Stimulated activated CD8-positive, alpha-beta memory T cell treated with anti-CD3 and anti-CD28 coated beads, Interleukin-15, amount 100 ng/mL, for 1 hour (primary cell): ENCODE measurements around the gene PLEKHH3.

ENCODE experiments used
- DNase-seq: peaks from one replicate; pipeline ENCODE4 v3.0.0-alpha.2; 2020; ENCODE audit warnings: low read depth

PLEKHH3 gene, protein sequence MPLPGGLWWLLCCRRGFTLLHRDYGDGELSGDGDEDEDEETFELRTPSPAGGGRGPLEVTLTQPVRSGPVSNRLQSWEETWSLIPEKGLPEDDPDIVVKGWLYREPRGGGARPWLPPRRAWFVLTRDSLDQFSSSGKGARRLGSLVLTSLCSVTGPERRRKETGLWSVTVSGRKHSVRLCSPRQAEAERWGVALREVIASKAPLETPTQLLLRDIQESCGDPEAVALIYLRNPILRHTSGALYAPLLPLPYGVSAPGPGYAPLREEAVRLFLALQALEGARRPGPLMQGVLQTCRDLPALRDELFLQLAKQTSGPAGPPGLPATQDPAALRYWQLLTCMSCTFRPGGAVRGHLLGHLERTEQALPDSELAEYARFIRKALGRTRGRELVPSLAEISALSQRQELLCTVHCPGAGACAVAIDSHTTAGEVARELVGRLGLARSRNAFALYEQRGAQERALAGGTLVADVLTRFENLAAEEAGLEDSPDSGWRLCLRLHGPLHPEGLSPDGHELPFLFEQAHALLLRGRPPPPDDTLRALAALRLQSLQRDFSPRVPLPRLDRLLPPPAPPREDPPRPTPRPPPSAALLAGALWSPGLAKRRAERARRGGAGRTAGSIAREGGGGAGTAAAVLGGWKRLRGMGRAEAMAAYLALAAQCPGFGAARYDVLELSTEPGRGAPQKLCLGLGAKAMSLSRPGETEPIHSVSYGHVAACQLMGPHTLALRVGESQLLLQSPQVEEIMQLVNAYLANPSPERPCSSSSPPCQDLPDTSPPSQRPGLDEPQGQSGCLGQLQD

DNA sequence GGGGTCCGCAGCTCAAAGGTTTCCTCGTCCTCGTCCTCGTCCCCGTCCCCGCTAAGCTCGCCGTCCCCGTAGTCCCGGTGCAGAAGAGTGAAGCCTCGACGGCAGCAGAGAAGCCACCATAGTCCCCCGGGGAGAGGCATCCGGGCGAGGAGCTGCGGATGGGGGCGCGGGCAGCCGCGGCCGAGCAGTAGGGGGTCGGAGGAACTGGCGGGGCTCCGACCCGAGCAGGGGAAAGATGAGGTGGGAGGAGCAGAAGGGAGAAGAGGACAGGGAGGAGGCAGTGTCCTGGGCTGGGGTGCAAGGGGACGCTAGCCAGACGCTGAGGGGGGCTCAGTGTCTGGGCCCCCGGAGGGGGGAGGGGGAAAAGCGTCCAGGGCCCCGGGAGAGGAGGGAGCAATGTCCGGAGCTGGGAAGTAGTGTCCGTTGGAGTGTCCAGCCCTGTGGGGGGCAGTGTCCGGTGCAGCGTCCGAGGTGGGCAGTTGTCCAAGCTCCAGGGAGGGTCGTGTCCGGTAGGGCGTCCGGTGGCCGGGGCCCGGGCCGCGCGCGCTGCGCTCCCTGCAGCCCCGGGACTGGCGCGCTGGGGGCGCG is at the start of gene PLEKHH3:
Gene PLEKHH3, minus strand, starts transcription at position 571 of the 588 bp plus-strand sequence. Its CDS starts 431 bp downstream, at position 140.
- DNase-seq = no peak

DNA sequence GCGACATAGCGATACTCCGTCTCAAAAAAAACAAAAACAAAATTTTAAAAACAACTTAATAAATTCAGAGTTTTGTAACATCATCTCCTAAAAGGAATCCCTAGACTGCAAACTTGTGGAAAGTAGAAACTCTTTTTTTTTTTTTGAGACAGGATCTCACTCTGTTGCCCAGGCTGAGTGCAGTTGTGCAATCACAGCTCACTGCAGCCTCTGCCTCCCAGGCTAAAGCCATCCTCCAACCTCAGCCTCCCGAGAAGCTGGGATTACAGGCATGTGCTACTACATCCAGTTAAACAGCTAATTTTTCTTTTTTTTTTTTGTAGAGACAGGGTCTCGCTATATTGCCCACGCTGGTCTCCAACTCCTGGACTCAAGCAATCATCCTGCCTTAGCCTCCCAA is 48.3 kb upstream of the PLEKHH3 start:
- no peak for DNase-seq

DNA sequence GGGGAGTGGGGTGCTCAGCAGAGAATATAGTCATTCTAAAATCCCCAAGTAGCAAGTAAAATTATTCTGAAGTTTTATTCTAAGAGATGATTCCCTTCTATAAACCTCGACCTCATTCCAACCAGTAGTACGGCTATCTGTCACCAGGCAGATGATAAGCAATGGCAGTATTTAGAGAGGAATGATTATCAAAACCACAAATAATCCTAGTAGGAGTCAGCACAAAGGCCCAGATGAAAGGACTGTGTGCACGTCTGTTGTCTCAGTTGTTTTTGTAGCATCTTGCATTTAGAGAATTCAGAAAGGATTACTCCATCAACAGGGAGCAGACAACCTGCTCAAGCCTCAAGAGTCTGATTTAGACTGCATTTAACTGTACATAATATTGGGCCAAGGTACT is 46.8 kb upstream of the PLEKHH3 start:
- no peak for DNase-seq

DNA sequence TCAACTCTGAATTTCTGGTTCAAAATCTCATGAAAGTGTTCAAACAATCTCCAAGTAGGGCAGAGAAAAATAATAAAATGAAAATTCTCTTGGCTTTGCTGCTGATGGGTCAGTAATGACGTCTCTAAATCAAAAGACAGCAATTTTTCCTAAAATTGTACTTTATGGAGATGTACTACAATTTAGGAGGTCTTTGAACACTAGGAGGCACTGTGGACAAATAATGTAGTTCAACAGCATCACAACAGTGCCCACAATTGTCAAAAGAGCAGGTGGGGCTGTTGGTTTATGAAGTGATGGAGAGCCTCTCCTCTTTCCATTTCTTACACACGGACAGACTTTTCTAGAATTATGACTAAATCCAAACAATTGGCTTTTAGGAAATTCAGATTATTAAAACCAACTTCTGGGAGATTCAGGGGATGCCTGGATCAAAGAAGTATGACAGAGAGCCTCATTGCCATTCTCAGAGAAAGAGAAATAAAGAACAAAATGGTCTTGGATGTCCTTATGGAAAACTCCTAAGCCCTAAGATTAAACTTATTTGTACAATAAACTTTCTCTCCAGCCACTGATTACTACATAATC is 44.3 kb upstream of the PLEKHH3 start:
- no peak for DNase-seq

DNA sequence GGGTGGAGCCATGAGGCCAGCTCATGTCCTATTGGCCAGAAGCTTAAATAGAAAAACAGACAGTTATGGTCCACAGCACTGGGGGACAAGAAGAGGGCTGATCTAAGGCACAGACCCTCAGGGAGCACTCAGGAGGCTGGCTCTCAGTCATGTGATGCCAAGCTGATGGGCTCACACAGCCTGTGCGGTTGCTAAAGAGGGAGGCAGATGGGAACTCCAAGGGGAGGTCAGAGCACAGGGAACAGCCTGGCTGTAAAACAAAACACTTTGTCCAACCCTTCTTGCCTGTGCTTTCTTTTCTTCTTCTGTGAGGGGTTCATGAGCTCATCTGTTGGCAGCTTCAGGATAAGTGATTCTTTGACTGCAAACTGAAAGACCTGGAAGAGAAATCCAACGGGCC is 32.8 kb upstream of the PLEKHH3 start:
- DNase-seq = no peak

DNA sequence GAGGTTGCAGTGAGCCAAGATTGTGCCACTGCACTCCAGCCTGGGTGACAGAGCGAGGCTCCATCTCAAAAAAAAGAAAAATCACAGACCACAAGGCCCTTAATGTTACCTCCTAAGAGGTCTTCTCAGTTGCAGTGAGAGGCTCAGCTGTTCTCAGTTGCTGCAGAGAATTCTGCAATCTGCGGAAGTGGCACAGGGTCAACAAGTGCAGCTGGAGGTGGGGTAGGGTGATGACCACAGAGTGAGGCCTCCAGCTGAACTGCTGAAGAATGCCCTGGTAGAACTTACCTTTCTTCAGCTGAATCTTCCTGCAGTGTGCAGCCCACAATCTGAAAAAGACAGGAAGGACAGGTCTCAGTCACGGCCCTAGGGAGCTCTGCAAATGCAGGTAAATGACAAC is 31.8 kb upstream of the PLEKHH3 start:
- DNase-seq = no peak

DNA sequence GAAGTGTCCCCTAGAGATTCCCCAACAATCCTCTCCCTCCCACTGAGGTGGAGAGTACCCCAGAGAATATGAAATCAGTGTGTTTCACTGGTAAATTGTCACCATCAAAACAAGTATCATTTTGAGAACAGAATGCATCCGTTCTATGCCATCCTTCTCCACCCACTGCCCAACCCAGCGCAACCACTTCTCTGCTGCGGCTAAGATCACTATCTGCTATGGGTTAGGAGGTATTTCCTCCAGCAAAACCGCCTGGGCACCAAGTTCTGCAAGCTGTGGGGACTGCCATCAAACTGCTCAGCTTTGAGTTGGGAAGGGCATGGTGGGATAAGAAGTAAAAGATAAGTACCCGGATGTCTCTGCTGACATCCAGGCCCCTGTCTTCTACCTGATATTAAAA is 29.9 kb upstream of the PLEKHH3 start:
- no peak for DNase-seq

DNA sequence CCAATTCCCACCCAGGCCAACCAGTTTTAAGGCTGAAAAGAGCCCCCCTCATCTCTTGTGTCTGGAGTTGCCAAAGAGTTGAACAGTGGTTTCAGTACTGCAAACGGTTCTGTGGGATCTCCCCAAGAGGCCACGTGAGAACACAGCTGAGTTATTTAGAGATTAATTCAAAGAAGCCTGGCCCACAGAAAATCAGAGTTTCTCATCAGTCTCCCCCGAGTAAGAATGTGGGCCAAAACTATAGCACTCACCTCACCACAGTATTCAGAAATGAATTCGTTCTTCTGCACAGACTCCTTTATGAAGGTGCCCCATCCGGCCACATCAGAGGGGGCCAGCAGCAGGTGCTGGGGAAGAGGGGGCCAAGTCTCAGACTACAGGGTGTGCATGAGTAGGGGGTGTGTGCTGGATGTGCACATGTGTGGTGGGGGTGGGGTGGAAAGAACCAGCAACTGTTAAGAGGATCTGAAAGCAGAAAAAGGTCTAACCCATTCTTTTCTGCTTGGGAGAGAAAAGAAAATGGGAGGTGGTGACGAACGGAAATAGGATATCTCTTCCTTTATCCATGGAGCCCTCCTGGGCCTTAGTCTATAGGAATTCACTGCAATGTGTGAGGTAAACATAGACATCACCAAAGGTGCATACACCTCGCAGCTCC is 28.2 kb upstream of the PLEKHH3 start:
- DNase-seq = no peak

DNA sequence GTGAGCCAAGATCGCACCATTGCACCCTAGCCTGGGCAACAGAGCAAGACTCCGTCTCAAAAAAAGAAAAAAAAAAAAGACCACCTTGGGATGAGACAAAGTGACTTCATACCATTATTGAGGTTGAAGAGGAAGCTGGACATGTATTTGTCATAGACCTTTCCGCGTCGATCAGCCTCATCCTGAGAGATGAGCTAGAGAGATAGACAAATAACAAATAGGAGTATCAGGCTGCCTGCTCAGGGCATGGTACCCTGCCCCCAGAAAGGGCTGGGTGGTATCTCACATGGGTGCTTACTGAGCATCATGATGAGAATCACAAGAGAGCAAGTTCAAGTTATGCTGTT is 27.7 kb upstream of the PLEKHH3 start:
- no peak for DNase-seq

DNA sequence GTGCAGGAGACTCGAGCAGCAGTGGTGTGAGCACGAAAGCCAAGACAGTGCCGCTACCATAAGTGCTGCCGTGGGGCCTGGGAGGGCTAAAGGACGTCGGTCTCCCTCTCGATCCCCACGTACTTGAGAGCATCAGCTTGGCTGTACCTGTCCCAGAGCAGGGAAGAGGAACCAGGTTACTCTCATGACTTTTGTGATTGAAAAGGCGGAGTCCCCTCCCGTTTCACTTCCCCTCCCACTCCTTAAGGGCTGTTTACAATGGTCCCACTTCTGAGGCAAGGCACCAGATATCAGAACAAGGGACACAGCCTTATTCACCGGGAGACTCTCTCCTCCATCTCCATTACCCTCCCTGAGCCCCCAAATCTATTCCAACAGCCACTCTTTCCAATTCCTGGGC is 25.7 kb upstream of the PLEKHH3 start:
- no peak for DNase-seq

DNA sequence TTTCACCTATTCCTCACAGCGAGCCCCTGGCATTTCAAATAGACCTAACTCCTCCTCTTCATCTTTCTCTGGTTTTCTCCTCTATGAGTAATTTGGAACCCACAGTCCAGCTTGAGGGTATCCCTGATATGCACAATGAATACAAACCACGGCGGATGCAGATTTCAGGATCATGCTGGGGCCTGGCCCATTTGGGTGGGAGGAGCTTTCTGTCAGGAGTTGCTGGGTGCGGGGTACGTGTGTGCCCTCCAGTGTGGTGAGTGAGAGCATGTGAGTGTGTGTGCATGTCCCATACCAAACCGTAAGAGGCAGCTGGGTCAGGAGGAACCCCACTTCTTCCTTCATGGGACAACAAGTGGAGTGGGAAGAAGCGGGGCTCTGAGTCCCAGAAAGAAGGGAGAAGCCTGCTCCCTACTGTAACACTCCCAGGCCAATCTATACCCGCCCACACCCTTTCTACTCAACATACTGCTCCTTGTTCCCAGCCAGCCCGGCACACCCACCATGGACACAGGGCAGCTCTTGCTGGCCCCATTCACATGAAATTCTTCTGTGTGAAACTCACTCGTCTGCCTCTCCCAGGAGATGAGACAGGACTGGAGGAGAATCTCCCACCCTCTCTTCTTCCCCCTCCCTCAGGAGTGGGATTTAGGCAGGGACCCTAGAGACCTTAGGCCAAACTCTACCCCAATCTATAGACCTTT is 23.9 kb upstream of the PLEKHH3 start:
- DNase-seq = no peak

DNA sequence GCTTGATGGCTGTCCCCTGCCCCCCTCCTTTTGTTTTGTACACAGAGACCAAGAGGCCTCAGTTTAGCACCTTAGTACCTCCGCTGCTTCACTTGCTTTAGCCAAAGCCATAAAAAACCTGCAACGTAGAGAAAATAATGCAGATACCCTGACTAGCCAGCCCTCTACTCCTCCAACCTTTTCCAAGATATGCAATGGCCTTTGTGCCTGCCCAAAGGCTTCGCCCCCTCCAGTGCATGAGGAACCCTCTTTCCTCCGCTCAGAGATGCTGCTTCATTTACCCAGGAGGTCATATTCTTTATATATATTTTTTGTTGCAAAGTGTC is 22.6 kb upstream of the PLEKHH3 start:
- DNase-seq = no peak

DNA sequence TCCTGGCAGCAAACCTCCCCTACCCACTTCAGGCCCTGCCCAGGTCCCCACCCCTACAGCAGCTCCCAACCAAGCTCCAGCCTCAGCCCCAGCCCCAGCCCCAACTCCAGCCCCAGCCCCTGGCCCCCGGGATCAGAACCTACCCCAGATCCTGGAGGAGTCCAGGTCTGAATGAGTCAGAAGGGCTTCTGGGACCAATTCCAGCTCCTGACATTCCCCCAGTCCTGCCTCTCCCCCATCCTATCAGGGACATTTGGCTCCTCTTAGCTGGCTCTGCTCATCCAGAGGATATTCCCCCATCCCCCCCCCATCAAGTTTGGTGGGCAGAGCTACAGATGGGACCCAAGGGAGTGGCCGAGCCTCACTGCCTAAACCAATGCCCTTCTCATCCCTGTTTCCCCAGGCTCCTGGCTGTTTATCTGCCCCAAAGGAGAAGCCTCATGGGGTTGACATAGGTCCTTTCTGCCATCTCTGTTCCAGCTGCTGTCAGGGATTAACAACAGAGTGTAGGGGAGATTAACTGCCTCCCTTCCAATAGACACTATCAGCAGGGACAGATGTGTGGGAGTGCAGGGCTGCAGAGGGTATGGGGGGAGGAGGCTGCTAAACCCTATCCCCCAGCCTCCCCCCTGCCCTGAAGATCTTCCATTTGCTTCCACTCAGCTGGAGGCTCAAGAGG is 22.1 kb upstream of the PLEKHH3 start:
- DNase-seq = no peak

DNA sequence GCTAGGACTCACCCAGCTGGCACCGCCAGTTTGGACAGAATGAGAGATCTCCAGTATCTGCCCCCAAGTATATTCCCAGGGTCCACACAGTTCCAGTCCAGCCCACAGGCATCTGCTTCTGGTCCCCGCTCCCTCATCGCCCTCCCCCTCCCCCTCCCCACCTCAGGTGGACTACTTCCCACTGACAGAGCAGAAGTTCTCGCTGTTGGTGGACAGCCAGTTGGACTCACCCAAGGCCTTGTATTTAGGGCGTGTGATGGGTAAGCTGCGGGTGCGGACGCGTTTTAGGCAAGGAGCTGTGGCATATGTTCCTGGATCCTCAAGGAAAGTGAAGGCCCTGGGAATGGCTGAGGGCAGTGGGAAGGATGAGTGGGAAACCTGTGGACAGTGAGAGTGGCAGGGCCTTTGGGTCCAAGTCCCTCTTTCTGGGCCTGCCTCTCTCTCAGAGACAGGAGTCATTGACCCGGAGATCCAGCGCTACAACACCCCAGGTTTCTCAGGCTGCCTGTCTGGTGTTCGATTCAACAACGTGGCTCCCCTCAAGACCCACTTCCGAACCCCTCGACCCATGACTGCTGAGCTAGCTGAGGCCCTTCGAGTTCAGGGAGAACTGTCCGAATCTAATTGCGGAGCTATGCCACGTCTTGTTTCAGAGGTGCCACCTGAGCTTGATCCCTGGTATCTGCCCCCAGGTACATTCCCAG is 20.5 kb upstream of the PLEKHH3 start:
- no peak for DNase-seq

DNA sequence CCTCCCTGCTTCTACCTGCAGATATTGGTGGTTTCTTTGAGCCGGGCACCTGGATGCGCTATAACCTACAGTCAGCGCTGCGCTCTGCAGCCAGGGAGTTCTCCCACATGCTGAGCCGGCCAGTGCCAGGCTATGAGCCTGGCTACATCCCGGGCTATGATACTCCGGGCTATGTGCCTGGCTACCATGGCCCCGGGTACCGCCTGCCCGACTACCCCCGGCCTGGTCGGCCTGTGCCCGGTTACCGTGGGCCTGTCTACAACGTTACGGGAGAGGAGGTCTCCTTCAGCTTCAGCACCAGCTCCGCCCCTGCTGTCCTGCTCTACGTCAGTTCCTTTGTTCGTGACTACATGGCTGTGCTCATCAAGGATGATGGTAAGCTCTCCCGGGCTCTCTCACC is 18.7 kb upstream of the PLEKHH3 start:
- no peak for DNase-seq

DNA sequence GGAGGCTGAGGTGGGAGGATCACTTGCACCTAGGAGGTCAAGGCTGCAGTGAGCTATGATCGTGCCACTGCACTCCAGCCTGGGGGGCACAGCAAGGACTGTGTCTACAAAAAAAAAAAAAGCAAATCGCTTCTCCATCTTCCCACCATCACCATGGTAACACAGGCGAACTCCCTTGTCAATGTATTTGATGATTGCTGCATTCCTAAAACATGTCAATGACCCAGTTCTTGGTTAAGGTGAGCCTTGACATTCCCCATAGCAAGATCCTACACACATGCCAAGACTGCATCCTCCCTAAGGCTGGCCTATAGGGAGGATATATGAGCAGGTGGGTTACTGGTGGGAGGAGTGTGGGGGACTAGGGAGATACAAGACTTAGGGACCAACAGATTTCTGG is 17.7 kb upstream of the PLEKHH3 start:
- DNase-seq = no peak

DNA sequence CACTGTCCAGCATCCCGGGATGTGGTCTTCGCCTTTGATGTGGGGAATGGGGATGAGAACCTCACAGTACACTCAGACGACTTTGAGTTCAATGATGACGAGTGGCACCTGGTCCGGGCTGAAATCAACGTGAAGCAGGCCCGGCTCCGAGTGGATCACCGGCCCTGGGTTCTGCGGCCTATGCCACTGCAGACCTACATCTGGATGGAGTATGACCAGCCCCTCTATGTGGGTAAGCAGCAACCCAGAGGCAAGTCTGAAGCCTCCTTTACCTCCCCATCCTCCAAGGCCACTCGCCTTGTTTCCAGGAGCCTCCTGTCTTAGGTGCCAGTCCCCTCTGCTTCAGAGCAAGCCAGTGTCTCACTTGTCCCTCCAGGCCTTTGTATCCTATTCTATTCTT is 15.7 kb upstream of the PLEKHH3 start:
- DNase-seq = no peak

DNA sequence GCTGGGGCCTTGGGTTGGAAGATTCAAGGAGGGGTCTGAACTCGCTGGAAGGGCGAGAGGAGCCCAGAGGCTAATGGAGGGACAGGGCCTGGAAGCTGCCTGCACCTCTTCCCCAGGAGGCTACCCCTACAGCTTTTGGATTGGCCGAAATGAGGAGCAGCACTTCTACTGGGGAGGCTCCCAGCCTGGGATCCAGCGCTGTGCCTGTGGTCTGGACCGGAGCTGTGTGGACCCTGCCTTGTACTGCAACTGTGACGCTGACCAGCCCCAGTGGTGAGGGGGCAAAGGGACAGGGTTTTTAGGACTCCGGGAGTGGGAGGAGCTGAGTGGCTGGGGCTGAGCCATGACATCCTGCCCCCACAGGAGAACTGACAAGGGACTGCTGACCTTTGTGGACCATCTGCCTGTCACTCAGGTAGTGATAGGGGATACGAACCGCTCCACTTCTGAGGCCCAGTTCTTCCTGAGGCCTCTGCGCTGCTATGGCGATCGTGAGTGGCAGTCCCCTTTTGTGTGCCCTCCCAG is 14.3 kb upstream of the PLEKHH3 start:
- no peak for DNase-seq

DNA sequence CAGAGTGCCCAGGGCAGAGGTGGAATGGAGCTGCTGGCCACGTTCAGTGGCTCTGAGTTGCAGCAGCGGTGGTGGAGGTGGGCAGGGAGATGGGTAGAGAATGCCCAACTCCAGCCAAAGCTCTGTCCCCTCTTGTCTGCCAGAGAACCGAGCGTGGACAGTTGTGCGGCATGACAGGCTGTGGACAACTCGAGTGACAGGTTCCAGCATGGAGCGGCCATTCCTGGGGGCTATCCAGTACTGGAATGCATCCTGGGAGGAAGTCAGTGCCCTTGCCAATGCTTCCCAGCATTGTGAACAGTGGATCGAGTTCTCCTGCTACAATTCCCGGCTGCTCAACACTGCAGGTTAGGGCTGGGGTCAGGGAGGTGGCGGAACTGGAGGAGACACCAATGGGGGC is 13.8 kb upstream of the PLEKHH3 start:
- DNase-seq = no peak

DNA sequence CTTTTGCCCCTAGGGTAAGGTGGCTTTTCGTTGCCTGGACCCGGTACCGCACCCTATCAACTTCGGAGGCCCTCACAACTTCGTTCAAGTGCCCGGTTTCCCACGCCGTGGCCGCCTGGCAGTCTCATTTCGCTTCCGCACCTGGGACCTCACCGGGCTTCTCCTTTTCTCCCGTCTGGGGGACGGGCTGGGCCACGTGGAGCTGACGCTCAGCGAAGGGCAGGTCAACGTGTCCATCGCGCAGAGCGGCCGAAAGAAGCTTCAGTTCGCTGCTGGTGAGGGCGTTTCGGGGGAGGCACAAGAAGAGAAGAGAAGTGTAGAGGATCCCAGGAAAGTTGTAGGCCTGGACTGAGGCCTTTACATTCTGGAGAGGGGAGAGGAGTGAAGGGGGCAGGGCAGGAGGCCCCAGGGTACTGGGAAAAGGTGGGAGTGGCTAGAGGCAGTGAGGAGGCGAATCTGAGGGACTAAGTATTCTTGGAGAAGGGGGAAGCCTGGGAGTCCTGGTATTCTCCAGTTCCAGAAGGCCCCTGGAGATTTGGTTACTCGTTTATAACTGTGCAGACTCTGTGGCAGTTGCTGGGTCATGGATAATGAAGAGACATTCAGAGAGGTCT is 11.0 kb upstream of the PLEKHH3 start:
- DNase-seq = no peak
